Measurements from ENCODE around the gene PFDN6.

- TF ChIP-seq CTCF (conservative IDR thresholded peaks at IDR 0.05; ENCODE audit: low read depth, low read length) (no peak), EZH2 (IDR thresholded peaks at IDR 0.05; ENCODE audit: low read length, unreplicated experiment) (no peak)
Measured at GRCh38 chr6:33250731-33251130, 38.7 kb upstream of the PFDN6 start.
